Measurements from ENCODE around the gene BTBD9. TPM values are rescaled to one million over a fixed set of nuclear protein-coding genes. Genes with fewer than 3 reads are reported as not detected.

BTBD9 gene
- total and polyA plus RNA-seq, 4 donors = 8.7 to 73.9 (median 28.3) TPM

DNA sequence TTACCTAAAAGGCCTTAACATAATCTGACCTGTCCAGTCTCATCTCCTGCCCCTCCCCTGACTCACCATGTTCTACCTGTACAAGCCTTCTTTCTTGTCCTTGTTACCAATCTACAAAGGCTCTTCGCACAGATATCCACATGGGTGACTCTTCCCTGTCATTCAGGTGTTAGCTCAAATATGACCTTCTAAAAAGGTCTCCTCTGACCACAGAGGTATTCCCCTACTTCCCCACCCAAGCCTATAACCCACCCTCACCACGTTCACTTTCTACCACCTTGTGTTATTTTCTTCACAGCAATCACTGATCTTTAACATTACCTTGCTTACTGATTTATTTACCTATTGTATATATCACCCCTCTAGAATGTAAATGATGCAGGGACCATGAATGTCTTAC lies 96.7 kb downstream of the BTBD9 start:
- Histone ChIP-seq H3K9me3 (ENCODE audit: control insufficient read depth in 4 of 4, insufficient read depth in 3 of 4, low read length in 3 of 4) (no peaks in the 10 kb centered on the region), H3K36me3 (ENCODE audit: control insufficient read depth in 4 of 4, insufficient read depth in 4 of 4, low read length in 4 of 4) (peaks cover 0 to 5% (median 2%) of the 10 kb centered on the region in 4 donors), H3K9ac (ENCODE audit: insufficient read depth in 1 of 2, low read length in 2 of 2) (no peak overlapping the region), H3K4me3 (no peak overlapping the region), H3K27ac (ENCODE audit: low read depth in 1 of 2, low read length in 1 of 2) (no peak overlapping the region), H3K4me1 (ENCODE audit: control insufficient read depth in 5 of 5, insufficient read depth in 5 of 5, low read length in 5 of 5) (no peaks in the 10 kb centered on the region), H3K27me3 (ENCODE audit: control insufficient read depth in 3 of 3, insufficient read depth in 3 of 3, low read length in 2 of 3) (no peaks in the 10 kb centered on the region)
- DNase-seq (no peak), ATAC-seq (ENCODE audit: insufficient read depth, low FRiP score) (no peak)
- 90 to 98% methylated on average over 2 of the region's 2 CpGs for WGBS, 2 donors
- TF ChIP-seq, protein P1, sequence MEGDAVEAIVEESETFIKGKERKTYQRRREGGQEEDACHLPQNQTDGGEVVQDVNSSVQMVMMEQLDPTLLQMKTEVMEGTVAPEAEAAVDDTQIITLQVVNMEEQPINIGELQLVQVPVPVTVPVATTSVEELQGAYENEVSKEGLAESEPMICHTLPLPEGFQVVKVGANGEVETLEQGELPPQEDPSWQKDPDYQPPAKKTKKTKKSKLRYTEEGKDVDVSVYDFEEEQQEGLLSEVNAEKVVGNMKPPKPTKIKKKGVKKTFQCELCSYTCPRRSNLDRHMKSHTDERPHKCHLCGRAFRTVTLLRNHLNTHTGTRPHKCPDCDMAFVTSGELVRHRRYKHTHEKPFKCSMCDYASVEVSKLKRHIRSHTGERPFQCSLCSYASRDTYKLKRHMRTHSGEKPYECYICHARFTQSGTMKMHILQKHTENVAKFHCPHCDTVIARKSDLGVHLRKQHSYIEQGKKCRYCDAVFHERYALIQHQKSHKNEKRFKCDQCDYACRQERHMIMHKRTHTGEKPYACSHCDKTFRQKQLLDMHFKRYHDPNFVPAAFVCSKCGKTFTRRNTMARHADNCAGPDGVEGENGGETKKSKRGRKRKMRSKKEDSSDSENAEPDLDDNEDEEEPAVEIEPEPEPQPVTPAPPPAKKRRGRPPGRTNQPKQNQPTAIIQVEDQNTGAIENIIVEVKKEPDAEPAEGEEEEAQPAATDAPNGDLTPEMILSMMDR (IDR thresholded peaks at IDR 0.05; ENCODE audit: control extremely low read depth, extremely low read depth) = no peak

DNA sequence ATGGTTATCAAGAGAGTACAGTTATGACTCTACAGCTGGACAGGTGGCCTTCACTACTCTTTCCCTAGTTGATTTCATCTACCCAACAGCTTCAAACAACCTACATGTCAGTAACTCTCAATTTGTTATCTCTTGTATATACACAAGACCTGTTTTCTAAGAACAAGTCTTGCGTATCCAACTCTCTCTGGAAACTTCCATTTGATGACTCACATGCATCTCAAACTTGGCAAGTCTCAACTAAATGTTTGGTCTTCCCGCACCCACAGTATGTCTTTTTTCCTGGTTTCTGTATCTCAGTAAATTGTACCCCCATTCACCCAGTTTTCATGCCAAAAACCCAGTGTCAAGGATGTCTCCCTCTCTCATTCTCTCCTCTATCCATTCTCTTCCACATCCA lies 97.7 kb downstream of the BTBD9 start:
- no peak overlapping the region for H3K9ac ChIP-seq (ENCODE audit: insufficient read depth in 1 of 2, low read length in 2 of 2)
- 87 to 92% methylated on average over 2 of the region's 2 CpGs for WGBS, 2 donors
- TF ChIP-seq, protein P1 (IDR thresholded peaks at IDR 0.05; ENCODE audit: control extremely low read depth, extremely low read depth) = no peak

DNA sequence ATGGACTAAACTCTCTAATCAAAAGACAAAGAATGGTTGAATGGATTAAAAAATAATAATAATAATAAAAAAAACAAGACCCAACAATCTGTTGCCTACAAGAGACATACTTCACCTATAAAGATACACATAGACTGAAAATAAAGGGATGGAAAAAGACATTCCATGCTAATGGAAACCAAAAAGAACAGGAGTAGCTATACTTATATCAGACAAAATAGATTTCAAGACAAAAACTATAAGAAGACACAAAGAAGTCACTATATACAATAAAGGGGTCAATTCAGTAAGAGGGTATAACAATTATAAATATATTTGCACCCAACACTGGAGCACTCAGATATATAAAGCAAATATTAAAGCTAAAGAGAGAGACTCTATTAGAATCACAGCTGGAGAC lies 106.7 kb downstream of the BTBD9 start:
- TF ChIP-seq, protein P1 (IDR thresholded peaks at IDR 0.05; ENCODE audit: control extremely low read depth, extremely low read depth) = no peak
- DNase-seq (no peak), ATAC-seq (ENCODE audit: insufficient read depth, low FRiP score) (no peak)
- H3K4me1 ChIP-seq (ENCODE audit: control insufficient read depth in 5 of 5, insufficient read depth in 5 of 5, low read length in 5 of 5) = peaks cover 0 to 2% (median 0%) of the 10 kb centered on the region in 5 donors
- H3K9ac ChIP-seq (ENCODE audit: insufficient read depth in 1 of 2, low read length in 2 of 2) = no peak overlapping the region
- no peak overlapping the region for H3K4me3 ChIP-seq
- no peaks in the 10 kb centered on the region for H3K9me3 ChIP-seq (ENCODE audit: control insufficient read depth in 4 of 4, insufficient read depth in 3 of 4, low read length in 3 of 4)
- H3K36me3 ChIP-seq (ENCODE audit: control insufficient read depth in 4 of 4, insufficient read depth in 4 of 4, low read length in 4 of 4) = peaks cover 0 to 5% (median 0%) of the 10 kb centered on the region in 4 donors
- no peak overlapping the region for H3K27ac ChIP-seq (ENCODE audit: low read depth in 1 of 2, low read length in 1 of 2)
- no peaks in the 10 kb centered on the region for H3K27me3 ChIP-seq (ENCODE audit: control insufficient read depth in 3 of 3, insufficient read depth in 3 of 3, low read length in 2 of 3)

More for the DNA sequence above, 97.7 kb downstream of the BTBD9 start:
- peaks cover 0 to 3% (median under 1%) of the 10 kb centered on the region in 4 donors for H3K36me3 ChIP-seq (ENCODE audit: control insufficient read depth in 4 of 4, insufficient read depth in 4 of 4, low read length in 4 of 4)
- H3K4me1 ChIP-seq (ENCODE audit: control insufficient read depth in 5 of 5, insufficient read depth in 5 of 5, low read length in 5 of 5) = no peaks in the 10 kb centered on the region
- no peaks in the 10 kb centered on the region for H3K9me3 ChIP-seq (ENCODE audit: control insufficient read depth in 4 of 4, insufficient read depth in 3 of 4, low read length in 3 of 4)
- H3K27ac ChIP-seq (ENCODE audit: low read depth in 1 of 2, low read length in 1 of 2) = no peak overlapping the region
- ATAC-seq (ENCODE audit: insufficient read depth, low FRiP score) (no peak), DNase-seq (no peak)
- no peak overlapping the region for H3K4me3 ChIP-seq
- H3K27me3 ChIP-seq (ENCODE audit: control insufficient read depth in 3 of 3, insufficient read depth in 3 of 3, low read length in 2 of 3) = no peaks in the 10 kb centered on the region

DNA sequence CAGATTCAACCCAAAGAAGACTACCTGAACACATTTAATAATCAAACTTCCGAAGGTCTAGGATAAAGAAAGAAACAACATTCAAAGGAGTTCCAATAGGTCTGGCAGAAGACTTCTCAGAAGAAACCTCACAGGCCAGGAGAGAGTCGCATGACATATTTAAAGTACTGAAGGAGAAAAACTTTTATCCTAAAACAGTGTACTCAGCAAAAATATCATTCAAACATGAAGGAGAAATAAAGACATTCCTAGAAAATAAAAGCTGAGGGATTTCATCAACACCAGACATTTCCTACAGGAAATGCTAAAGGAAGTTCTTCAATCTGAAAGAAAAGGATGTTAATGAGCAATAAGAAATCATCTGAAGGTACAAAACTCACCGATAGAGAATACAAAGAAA lies 108.6 kb downstream of the BTBD9 start:
- H3K27me3 ChIP-seq (ENCODE audit: control insufficient read depth in 3 of 3, insufficient read depth in 3 of 3, low read length in 2 of 3) = no peaks in the 10 kb centered on the region
- peaks cover 0 to 5% (median under 1%) of the 10 kb centered on the region in 4 donors for H3K36me3 ChIP-seq (ENCODE audit: control insufficient read depth in 4 of 4, insufficient read depth in 4 of 4, low read length in 4 of 4)
- no peak overlapping the region for H3K4me3 ChIP-seq
- H3K9me3 ChIP-seq (ENCODE audit: control insufficient read depth in 4 of 4, insufficient read depth in 3 of 4, low read length in 3 of 4) = peaks cover 0 to 4% (median 0%) of the 10 kb centered on the region in 4 donors
- DNase-seq (no peak), ATAC-seq (ENCODE audit: insufficient read depth, low FRiP score) (no peak)
- H3K4me1 ChIP-seq (ENCODE audit: control insufficient read depth in 5 of 5, insufficient read depth in 5 of 5, low read length in 5 of 5) = peaks cover 0 to 3% (median 0%) of the 10 kb centered on the region in 5 donors
- WGBS, 2 donors = 69 to 73% methylated on average over 3 of the region's 3 CpGs
- no peak overlapping the region for H3K27ac ChIP-seq (ENCODE audit: low read depth in 1 of 2, low read length in 1 of 2)
- no peak overlapping the region for H3K9ac ChIP-seq (ENCODE audit: insufficient read depth in 1 of 2, low read length in 2 of 2)
- TF ChIP-seq, protein P1 (IDR thresholded peaks at IDR 0.05; ENCODE audit: control extremely low read depth, extremely low read depth) = no peak
